Measurements from ENCODE around the gene PLAC8L1.

The PLAC8L1 gene

GRCh38 chr5:146081556-146081955, 23.8 kb downstream of the PLAC8L1 start:
- in situ Hi-C loops (cut with HindIII; ENCODE audit: low sequenced_read_pairs) = no loop called here

- in situ Hi-C loops (cut with HindIII; ENCODE audit: low sequenced_read_pairs) = no loop called here
Measured at GRCh38 chr5:146079695-146080373, 25.5 kb downstream of the PLAC8L1 start.

GRCh38 chr5:146078566-146078965, 26.8 kb downstream of the PLAC8L1 start:
- in situ Hi-C loops (cut with HindIII; ENCODE audit: low sequenced_read_pairs) = no loop called here

- in situ Hi-C loops (cut with HindIII; ENCODE audit: low sequenced_read_pairs) = no loop called here
Measured at GRCh38 chr5:146076455-146076854, 28.9 kb downstream of the PLAC8L1 start.

GRCh38 chr5:146076028-146076427, 29.3 kb downstream of the PLAC8L1 start:
- in situ Hi-C loops (cut with HindIII; ENCODE audit: low sequenced_read_pairs) = no loop called here

- in situ Hi-C loops (cut with HindIII; ENCODE audit: low sequenced_read_pairs) = no loop called here
Measured at GRCh38 chr5:146073239-146073900, 32.0 kb downstream of the PLAC8L1 start.

- in situ Hi-C loops (cut with HindIII; ENCODE audit: low sequenced_read_pairs) = no loop called here
Measured at GRCh38 chr5:146072595-146072994, 32.8 kb downstream of the PLAC8L1 start.

GRCh38 chr5:146071171-146071570, 34.2 kb downstream of the PLAC8L1 start:
- in situ Hi-C loops (cut with HindIII; ENCODE audit: low sequenced_read_pairs) = no loop called here

GRCh38 chr5:146070746-146071145, 34.6 kb downstream of the PLAC8L1 start:
- in situ Hi-C loops (cut with HindIII; ENCODE audit: low sequenced_read_pairs) = no loop called here

- in situ Hi-C loops (cut with HindIII; ENCODE audit: low sequenced_read_pairs) = no loop called here
Measured at GRCh38 chr5:146069780-146070099, 35.6 kb downstream of the PLAC8L1 start.

- in situ Hi-C loops (cut with HindIII; ENCODE audit: low sequenced_read_pairs) = no loop called here
Measured at GRCh38 chr5:146068977-146069779, 36.2 kb downstream of the PLAC8L1 start.

- in situ Hi-C loops (cut with HindIII; ENCODE audit: low sequenced_read_pairs) = no loop called here
Measured at GRCh38 chr5:146068206-146068605, 37.2 kb downstream of the PLAC8L1 start.

GRCh38 chr5:146066968-146067367, 38.4 kb downstream of the PLAC8L1 start:
- in situ Hi-C loops (cut with HindIII; ENCODE audit: low sequenced_read_pairs) = no loop called here

- in situ Hi-C loops (cut with HindIII; ENCODE audit: low sequenced_read_pairs) = no loop called here
Measured at GRCh38 chr5:146060221-146060585, 45.2 kb downstream of the PLAC8L1 start.

GRCh38 chr5:146059460-146060220, 45.7 kb downstream of the PLAC8L1 start:
- in situ Hi-C loops (cut with HindIII; ENCODE audit: low sequenced_read_pairs) = no loop called here

- in situ Hi-C loops (cut with HindIII; ENCODE audit: low sequenced_read_pairs) = no loop called here
Measured at GRCh38 chr5:146055432-146055831, 49.9 kb downstream of the PLAC8L1 start.

- in situ Hi-C loops (cut with HindIII; ENCODE audit: low sequenced_read_pairs) = no loop called here
Measured at GRCh38 chr5:146052780-146053179, 52.6 kb downstream of the PLAC8L1 start.

- in situ Hi-C loops (cut with HindIII; ENCODE audit: low sequenced_read_pairs) = no loop called here
Measured at GRCh38 chr5:146051678-146052077, 53.7 kb downstream of the PLAC8L1 start.

GRCh38 chr5:146050086-146050485, 55.3 kb downstream of the PLAC8L1 start:
- in situ Hi-C loops (cut with HindIII; ENCODE audit: low sequenced_read_pairs) = no loop called here

- in situ Hi-C loops (cut with HindIII; ENCODE audit: low sequenced_read_pairs) = no loop called here
Measured at GRCh38 chr5:146049704-146050026, 55.7 kb downstream of the PLAC8L1 start.

- in situ Hi-C loops (cut with HindIII; ENCODE audit: low sequenced_read_pairs) = no loop called here
Measured at GRCh38 chr5:146048994-146049703, 56.2 kb downstream of the PLAC8L1 start.

All from DLD1 (cell line).